Measurements from ENCODE around the gene CFL1.

The CFL1 gene

GRCh38 chr11:65865550-65866172, 7.7 kb upstream of the CFL1 start:
- ChIA-PET POLR2A (interaction anchor here (0.9 to 17.2 kb wide), 2 partner anchors 14 to 23 kb away, joined by 3 to 289 read pairs; partner anchors contain the start of genes CCDC85B and FIBP), CTCF (interaction anchor here (1.5 kb wide), 1 partner anchor 85 kb away, joined by 3 read pairs; the partner anchor contains the start of gene AP5B1)
- TF ChIP-seq L3MBTL2 (conservative IDR thresholded peaks at IDR 0.05) (no peak), BHLHE40 (IDR thresholded peaks at IDR 0.05; ENCODE audit: borderline replicate concordance) (no peak), SUZ12 (IDR thresholded peaks at IDR 0.05) (no peak), ZNF384 (IDR thresholded peaks at IDR 0.05) (no peak)
- DNase-seq (ENCODE audit: extremely low spot score), result no peak

- CTCF ChIA-PET, result no interaction called here
Measured at GRCh38 chr11:65864706-65865471, 6.9 kb upstream of the CFL1 start.

DNA sequence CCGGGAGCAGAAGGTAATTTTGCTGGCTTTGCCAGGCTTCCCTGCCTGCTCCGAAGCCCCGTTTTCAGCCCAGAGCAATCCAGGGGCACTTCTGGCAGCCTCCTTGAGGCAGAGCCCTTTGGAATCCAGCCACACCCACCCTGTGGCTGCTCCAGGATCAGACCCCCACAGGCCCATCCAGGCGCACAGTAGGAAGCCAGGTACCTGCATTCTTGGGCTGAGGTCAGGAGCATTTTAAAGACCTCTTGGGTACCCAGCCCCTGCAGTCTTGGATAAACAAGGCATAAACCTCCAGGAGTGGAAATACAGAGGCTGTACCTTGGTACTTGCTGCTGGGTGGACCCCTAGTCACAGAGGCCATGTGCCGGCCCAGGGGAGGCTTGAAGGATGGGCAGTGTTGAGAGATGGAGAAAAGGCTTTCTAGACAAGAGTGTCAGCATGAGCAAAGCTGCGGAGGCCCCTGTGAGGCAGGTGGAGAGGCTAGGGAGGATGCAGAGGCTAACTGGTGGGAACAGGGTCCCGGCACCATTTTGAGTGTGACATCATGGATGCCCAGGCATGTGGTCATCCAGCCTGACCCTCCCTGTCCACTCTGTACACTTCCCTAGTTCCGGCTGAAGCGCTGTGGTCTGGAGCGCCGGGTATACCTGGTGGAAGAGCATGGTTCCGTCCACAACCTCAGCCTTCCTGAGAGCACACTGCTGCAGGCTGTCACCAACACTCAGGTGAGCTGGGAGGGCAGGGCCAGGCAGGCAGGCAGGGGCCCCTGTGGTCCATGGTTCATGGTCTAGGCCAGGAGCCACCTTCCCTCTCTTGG, 6.1 kb upstream of the CFL1 start:
- ChIA-PET POLR2A (interaction anchor here (17.2 kb wide), 1 partner anchor 25 kb away, joined by 289 read pairs; the partner anchor contains the start of genes CCDC85B and FIBP), CTCF (interaction anchor here (1.2 kb wide), 1 partner anchor 24 kb away, joined by 3 read pairs; the partner anchor contains the start of gene FIBP)
- DNase-seq (ENCODE audit: extremely low spot score), result no peak
- TF ChIP-seq SUZ12 (IDR thresholded peaks at IDR 0.05) (no peak), SP1 (IDR thresholded peaks at IDR 0.05) (no peak), LEF1 (IDR thresholded peaks at IDR 0.05; ENCODE audit: borderline replicate concordance) (no peak), ELF4 (IDR thresholded peaks at IDR 0.05) (no peak), ZNF384 (IDR thresholded peaks at IDR 0.05) (no peak), BHLHE40 (IDR thresholded peaks at IDR 0.05; ENCODE audit: borderline replicate concordance) (no peak), FOXM1 (IDR thresholded peaks at IDR 0.05; ENCODE audit: borderline replicate concordance) (no peak), HDGF (IDR thresholded peaks at IDR 0.05; ENCODE audit: borderline replicate concordance) (no peak), CTBP1 (IDR thresholded peaks at IDR 0.05; ENCODE audit: borderline replicate concordance) (no peak), FOXK2 (IDR thresholded peaks at IDR 0.05) (no peak)

More at GRCh38 chr11:65864706-65865471, 6.9 kb upstream of the CFL1 start:
- no peak for DNase-seq (ENCODE audit: extremely low spot score)
- TF ChIP-seq FOXA1 (IDR thresholded peaks at IDR 0.05), result no peak
- no peak for TF ChIP-seq NFRKB (IDR thresholded peaks at IDR 0.05)
- POLR2A ChIA-PET, result interaction anchor here (17.2 kb wide), 1 partner anchor 24 kb away, joined by 289 read pairs; the partner anchor contains the start of genes CCDC85B and FIBP

DNA sequence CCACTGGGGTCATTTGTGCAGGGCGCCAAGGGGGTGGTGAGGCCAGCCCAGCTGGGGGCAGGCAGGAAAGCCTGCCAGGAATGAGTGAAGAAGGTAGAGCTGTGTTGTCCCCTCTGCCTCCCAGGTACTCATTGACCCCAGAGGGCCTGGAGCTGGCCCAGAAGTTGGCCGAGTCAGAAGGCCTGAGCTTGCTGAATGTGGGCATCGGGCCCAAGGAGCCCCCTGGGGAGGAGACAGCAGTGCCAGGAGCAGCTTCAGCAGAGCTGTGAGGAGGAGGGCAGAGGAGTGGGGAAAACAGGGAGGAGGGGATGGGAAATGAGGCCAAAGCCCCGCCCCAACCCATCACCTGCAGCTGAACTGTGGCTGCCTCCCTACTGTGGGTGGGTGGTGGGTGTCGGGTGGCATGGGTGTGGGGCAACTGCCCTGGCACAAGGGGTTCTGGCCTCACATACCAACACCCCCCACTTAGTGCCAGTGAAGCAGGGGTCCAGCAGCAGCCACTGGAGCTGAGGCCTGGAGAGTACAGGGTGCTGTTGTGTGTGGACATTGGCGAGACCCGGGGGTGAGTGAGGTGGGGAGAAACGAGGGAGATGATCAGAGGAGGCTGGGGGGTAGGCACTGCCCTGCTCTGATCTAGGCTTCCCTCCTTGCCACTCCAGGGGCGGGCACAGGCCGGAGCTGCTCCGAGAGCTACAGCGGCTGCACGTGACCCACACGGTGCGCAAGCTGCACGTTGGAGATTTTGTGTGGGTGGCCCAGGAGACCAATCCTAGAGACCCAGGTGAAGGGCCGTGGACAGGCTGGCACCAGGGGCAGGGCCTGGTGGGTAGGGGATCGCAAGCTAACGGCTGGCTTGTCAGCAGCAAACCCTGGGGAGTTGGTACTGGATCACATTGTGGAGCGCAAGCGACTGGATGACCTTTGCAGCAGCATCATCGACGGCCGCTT, 5.2 kb upstream of the CFL1 start:
- TF ChIP-seq ZNF384 (IDR thresholded peaks at IDR 0.05) (no peak), ARNT (IDR thresholded peaks at IDR 0.05) (no peak), SP1 (IDR thresholded peaks at IDR 0.05) (no peak), FOXK2 (IDR thresholded peaks at IDR 0.05) (no peak), LEF1 (IDR thresholded peaks at IDR 0.05; ENCODE audit: borderline replicate concordance) (no peak), SUZ12 (IDR thresholded peaks at IDR 0.05) (no peak), ELF4 (IDR thresholded peaks at IDR 0.05) (no peak), FOXM1 (IDR thresholded peaks at IDR 0.05; ENCODE audit: borderline replicate concordance) (no peak), FOXA1 (IDR thresholded peaks at IDR 0.05) (no peak), NFRKB (IDR thresholded peaks at IDR 0.05) (no peak), HDGF (IDR thresholded peaks at IDR 0.05; ENCODE audit: borderline replicate concordance) (no peak), L3MBTL2 (conservative IDR thresholded peaks at IDR 0.05) (no peak), CTBP1 (IDR thresholded peaks at IDR 0.05; ENCODE audit: borderline replicate concordance) (no peak), BHLHE40 (IDR thresholded peaks at IDR 0.05; ENCODE audit: borderline replicate concordance) (no peak), TARDBP (IDR thresholded peaks at IDR 0.05) (no peak)
- TF ChIP-seq, protein P1, sequence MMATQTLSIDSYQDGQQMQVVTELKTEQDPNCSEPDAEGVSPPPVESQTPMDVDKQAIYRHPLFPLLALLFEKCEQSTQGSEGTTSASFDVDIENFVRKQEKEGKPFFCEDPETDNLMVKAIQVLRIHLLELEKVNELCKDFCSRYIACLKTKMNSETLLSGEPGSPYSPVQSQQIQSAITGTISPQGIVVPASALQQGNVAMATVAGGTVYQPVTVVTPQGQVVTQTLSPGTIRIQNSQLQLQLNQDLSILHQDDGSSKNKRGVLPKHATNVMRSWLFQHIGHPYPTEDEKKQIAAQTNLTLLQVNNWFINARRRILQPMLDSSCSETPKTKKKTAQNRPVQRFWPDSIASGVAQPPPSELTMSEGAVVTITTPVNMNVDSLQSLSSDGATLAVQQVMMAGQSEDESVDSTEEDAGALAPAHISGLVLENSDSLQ (IDR thresholded peaks at IDR 0.05), result no peak
- POLR2A ChIA-PET, result interaction anchor here (17.2 kb wide), 1 partner anchor 26 kb away, joined by 289 read pairs; the partner anchor contains the start of genes CCDC85B and FIBP
- CTCF ChIA-PET, result interaction anchor here (1.2 kb wide), 1 partner anchor 25 kb away, joined by 3 read pairs; the partner anchor contains the start of gene FIBP
- DNase-seq (ENCODE audit: extremely low spot score), result no peak

- ChIA-PET CTCF (no interaction called here), POLR2A (interaction anchor here (3.4 to 17.2 kb wide), 3 partner anchors 8 to 142 kb away, joined by 23 to 289 read pairs (median 97); partner anchors contain the start of genes CCDC85B, FIBP and RNASEH2C)
- no peak for TF ChIP-seq FOXM1 (IDR thresholded peaks at IDR 0.05; ENCODE audit: borderline replicate concordance)
- TF ChIP-seq FOXK2 (IDR thresholded peaks at IDR 0.05), result no peak
- no peak for TF ChIP-seq ZNF384 (IDR thresholded peaks at IDR 0.05)
- TF ChIP-seq ARNT (IDR thresholded peaks at IDR 0.05), result no peak
- TF ChIP-seq SUZ12 (IDR thresholded peaks at IDR 0.05), result no peak
- no peak for TF ChIP-seq ELF4 (IDR thresholded peaks at IDR 0.05)
- TF ChIP-seq CTBP1 (IDR thresholded peaks at IDR 0.05; ENCODE audit: borderline replicate concordance), result no peak
- no peak for TF ChIP-seq BHLHE40 (IDR thresholded peaks at IDR 0.05; ENCODE audit: borderline replicate concordance)
- TF ChIP-seq HDGF (IDR thresholded peaks at IDR 0.05; ENCODE audit: borderline replicate concordance), result no peak
- no peak for TF ChIP-seq TARDBP (IDR thresholded peaks at IDR 0.05)
- TF ChIP-seq LEF1 (IDR thresholded peaks at IDR 0.05; ENCODE audit: borderline replicate concordance), result no peak
- TF ChIP-seq SP1 (IDR thresholded peaks at IDR 0.05), result no peak
- no peak for DNase-seq (ENCODE audit: extremely low spot score)
Measured at GRCh38 chr11:65862191-65862735, 4.3 kb upstream of the CFL1 start.

All from HEK293T (cell line).